ENCODE measurements around the gene ASPDH.
"Not testable (repeated sequence)": the region's sequence is repeated elsewhere in the genome, so short reads cannot be mapped to it uniquely, and the experiment has no call there.

Gene ASPDH

DNA sequence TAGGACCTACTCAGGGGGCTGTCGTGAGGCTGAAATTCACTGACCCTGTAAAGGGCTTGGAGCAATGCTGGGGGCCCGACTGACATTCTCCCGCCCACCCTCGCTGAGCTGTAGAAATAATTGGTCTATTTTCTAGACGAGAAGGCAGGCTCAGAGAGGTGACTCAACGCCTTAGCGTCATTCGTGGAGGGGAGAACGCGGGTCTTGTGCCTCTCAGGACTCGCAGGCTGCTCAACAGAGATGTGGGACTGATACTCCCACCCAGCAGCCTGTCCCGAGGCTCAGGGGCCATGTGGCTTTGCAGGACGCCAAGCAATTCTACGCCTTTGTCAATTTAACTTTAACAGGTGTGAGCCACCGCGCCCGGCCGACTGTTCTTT, 23.6 kb upstream of the ASPDH start:
- H3K4me3 ChIP-seq (ENCODE audit: low read length) = no peak overlapping the region
- H3K9ac ChIP-seq (ENCODE audit: low read length) = no peak overlapping the region
- no peaks in the 10 kb centered on the region for H3K4me1 ChIP-seq (ENCODE audit: control insufficient read depth, insufficient read depth, low read length)
- H3K36me3 ChIP-seq (ENCODE audit: control insufficient read depth, insufficient read depth, low read length) = no peaks in the 10 kb centered on the region
- H3K27ac ChIP-seq (ENCODE audit: low read depth, low read length) = no peak overlapping the region
- no peaks in the 10 kb centered on the region for H3K27me3 ChIP-seq (ENCODE audit: control insufficient read depth, insufficient read depth, low read length)

DNA sequence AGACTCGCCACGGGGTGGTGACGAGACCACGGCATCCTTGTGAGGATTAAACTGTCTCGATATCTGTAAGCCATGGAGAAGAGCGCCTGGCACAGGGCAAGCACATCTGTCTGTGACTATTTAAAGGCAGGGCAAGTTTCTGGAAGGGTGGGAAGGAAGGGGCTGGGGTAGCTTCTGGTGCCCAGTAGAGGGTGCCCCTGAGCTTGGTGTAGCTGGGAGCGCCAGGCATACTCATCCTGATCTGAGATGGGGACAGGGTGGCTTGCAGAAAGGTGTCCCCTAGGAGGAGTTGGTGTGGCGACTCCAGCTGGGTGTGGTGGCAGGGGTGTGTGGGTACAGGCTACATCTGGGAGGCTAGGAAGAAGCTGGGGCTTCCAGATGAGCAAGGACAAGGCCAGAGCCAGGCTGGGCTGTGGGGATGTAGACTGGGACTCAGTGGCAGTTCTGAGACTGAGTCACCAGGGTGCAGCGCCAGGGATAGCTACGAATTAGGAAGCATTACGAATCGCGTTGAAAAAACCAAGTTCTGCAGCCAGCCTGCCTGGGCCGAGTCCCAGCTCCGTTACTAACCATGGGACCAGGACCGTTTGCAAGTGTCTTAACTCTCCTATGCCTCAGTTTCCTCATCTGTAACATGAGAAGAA, 23.1 kb upstream of the ASPDH start:
- Histone ChIP-seq H3K27me3 (ENCODE audit: control insufficient read depth, insufficient read depth, low read length) (no peaks in the 10 kb centered on the region), H3K36me3 (ENCODE audit: control insufficient read depth, insufficient read depth, low read length) (no peaks in the 10 kb centered on the region), H3K4me1 (ENCODE audit: control insufficient read depth, insufficient read depth, low read length) (no peaks in the 10 kb centered on the region), H3K4me3 (ENCODE audit: low read length) (no peak overlapping the region), H3K27ac (ENCODE audit: low read depth, low read length) (no peak overlapping the region), H3K9ac (ENCODE audit: low read length) (no peak overlapping the region)

DNA sequence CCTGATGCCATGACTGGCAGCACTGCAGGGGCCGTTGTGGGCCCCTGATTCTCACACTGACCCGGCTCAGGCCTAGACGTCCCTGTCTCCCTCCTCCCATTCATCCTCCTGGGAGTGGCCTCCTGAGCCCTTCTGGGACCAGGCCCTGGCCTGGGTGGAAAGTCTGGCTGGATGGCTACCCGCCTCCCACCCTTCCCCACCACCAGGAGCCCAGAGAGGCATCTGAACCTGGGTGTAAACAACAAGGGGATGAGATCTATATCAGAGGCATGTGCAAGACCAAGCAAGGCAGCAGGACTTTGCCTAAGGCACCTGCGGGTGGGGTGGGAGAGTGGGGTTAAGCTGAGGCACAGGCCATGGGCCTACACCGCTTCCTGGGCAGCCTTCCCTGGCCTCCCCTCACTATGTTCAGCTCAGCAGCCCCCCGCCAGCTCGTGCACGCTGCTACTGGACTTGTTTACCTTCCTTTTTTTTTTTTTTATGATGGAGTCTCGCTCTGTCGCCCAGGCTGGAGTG, 22.0 kb upstream of the ASPDH start:
- no peaks in the 10 kb centered on the region for H3K36me3 ChIP-seq (ENCODE audit: control insufficient read depth, insufficient read depth, low read length)
- H3K27ac ChIP-seq (ENCODE audit: low read depth, low read length) = no peak overlapping the region
- H3K27me3 ChIP-seq (ENCODE audit: control insufficient read depth, insufficient read depth, low read length) = no peaks in the 10 kb centered on the region
- H3K4me3 ChIP-seq (ENCODE audit: low read length) = no peak overlapping the region
- no peak overlapping the region for H3K9ac ChIP-seq (ENCODE audit: low read length)
- no peaks in the 10 kb centered on the region for H3K4me1 ChIP-seq (ENCODE audit: control insufficient read depth, insufficient read depth, low read length)

DNA sequence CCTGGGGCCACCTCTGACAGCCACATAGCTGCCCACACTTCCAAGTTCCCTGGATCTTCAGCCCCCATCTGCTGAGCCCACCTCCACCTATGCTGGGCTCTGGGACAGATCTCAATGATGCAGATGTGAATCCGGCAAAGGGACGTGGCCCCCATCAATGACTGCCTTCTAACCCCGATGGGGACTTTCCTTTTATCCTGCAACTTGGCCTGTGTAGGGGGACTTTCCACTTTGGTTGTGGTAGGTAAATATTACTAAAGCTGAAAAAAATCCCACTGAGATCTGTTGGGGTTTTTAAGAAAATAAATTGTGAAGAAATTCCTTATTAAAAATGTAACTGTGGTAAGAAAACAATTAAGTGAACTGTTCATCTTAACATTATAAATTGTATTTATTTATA, 20.8 kb upstream of the ASPDH start:
- no peaks in the 10 kb centered on the region for H3K27me3 ChIP-seq (ENCODE audit: control insufficient read depth, insufficient read depth, low read length)
- H3K4me1 ChIP-seq (ENCODE audit: control insufficient read depth, insufficient read depth, low read length) = no peaks in the 10 kb centered on the region
- no peak overlapping the region for H3K9ac ChIP-seq (ENCODE audit: low read length)
- no peaks in the 10 kb centered on the region for H3K36me3 ChIP-seq (ENCODE audit: control insufficient read depth, insufficient read depth, low read length)
- H3K27ac ChIP-seq (ENCODE audit: low read depth, low read length) = no peak overlapping the region
- no peak overlapping the region for H3K4me3 ChIP-seq (ENCODE audit: low read length)

DNA sequence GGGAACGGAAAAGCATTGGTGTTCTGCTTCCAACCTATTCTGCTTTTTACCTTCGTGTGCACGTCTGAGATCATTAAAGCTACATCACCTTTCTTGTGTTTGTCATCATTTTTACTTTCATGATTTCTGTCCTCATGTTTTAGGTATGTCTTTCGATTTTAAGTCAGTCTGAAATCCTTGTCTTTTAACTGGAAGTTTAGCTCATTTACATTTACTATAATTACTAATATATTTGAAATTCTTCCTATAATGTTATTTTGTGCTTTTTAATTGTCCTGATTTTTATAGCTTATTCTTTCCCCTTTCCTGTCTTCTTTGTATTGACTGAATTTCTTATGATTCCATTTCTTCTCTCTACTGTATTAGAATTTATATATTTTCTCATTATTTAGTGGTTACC, 19.2 kb upstream of the ASPDH start:
- Histone ChIP-seq H3K4me1 (ENCODE audit: control insufficient read depth, insufficient read depth, low read length) (no peaks in the 10 kb centered on the region), H3K4me3 (ENCODE audit: low read length) (no peak overlapping the region), H3K36me3 (ENCODE audit: control insufficient read depth, insufficient read depth, low read length) (no peaks in the 10 kb centered on the region), H3K9ac (ENCODE audit: low read length) (no peak overlapping the region), H3K27me3 (ENCODE audit: control insufficient read depth, insufficient read depth, low read length) (no peaks in the 10 kb centered on the region), H3K27ac (ENCODE audit: low read depth, low read length) (no peak overlapping the region)

DNA sequence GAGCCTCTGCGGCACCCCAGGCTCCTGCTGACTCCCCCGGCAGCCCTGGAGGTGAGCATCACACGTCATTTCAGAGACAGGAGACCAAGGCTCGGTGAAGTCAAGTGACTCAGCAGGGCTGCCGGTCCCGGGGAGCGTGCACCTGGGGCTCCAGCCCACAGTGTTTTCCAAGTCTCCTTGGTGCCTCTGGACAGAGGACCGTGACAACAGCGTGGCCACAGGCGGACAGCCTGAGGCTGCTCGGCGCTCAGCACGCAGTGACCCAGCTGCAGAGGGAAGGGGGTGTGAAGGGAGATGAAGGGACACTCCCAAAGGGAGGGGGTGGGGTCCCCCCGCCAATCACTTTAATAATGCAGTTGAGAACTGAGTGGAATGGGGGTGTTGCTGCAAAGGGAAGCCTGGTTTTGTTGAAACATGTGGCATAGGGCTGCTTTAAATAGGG, 17.5 kb upstream of the ASPDH start:
- no peaks in the 10 kb centered on the region for H3K27me3 ChIP-seq (ENCODE audit: control insufficient read depth, insufficient read depth, low read length)
- no peak overlapping the region for H3K4me3 ChIP-seq (ENCODE audit: low read length)
- no peaks in the 10 kb centered on the region for H3K36me3 ChIP-seq (ENCODE audit: control insufficient read depth, insufficient read depth, low read length)
- no peak overlapping the region for H3K27ac ChIP-seq (ENCODE audit: low read depth, low read length)
- H3K9ac ChIP-seq (ENCODE audit: low read length) = no peak overlapping the region
- no peaks in the 10 kb centered on the region for H3K4me1 ChIP-seq (ENCODE audit: control insufficient read depth, insufficient read depth, low read length)

DNA sequence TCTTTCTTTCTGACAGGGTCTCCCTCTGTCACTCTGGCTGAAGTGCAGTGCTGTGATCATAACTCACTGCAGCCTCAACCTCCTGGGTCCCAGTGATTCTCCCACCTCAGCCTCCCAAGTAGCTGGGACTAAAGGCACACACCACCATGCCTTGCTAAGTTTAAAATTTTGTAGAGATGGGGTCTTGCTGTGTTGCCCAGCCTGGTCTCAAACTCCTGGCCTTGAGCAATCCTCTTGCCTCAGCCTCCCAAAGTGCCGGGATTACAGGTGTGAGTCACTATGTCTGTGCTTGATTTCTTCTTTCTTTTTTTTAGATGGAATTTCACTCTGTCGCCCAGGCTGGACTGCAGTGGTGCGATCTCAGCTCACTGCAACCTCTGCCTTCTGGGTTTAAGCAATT, 14.3 kb upstream of the ASPDH start:
- H3K4me3 ChIP-seq (ENCODE audit: low read length); H3K36me3 ChIP-seq (ENCODE audit: control insufficient read depth, insufficient read depth, low read length); H3K9ac ChIP-seq (ENCODE audit: low read length); H3K27ac ChIP-seq (ENCODE audit: low read depth, low read length); H3K27me3 ChIP-seq (ENCODE audit: control insufficient read depth, insufficient read depth, low read length); H3K4me1 ChIP-seq (ENCODE audit: control insufficient read depth, insufficient read depth, low read length): not testable (repeated sequence)

DNA sequence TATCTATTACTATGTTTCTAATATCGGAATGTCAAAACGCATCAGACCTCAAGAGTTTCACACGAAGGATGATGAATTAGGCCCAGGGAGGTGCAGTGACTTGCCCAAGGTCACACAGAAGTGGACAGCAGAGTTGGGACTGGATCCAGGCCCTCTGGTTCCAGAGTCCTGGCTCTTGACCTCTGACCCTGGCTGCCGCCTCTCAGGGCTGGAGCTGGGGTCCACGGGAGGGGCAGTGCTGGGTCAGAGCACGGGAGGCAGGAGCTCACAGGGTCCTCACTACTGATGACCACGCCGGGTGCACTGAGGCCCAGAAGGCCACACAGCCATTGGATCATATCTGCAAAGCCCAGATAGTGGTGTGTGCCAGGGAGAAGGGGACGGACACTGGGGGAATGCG, 9.2 kb upstream of the ASPDH start:
- Histone ChIP-seq H3K4me3 (ENCODE audit: low read length) (no peak overlapping the region), H3K36me3 (ENCODE audit: control insufficient read depth, insufficient read depth, low read length) (no peaks in the 10 kb centered on the region), H3K9ac (ENCODE audit: low read length) (no peak overlapping the region), H3K4me1 (ENCODE audit: control insufficient read depth, insufficient read depth, low read length) (no peaks in the 10 kb centered on the region), H3K27ac (ENCODE audit: low read depth, low read length) (no peak overlapping the region), H3K27me3 (ENCODE audit: control insufficient read depth, insufficient read depth, low read length) (peaks cover 3% of the 10 kb centered on the region)

DNA sequence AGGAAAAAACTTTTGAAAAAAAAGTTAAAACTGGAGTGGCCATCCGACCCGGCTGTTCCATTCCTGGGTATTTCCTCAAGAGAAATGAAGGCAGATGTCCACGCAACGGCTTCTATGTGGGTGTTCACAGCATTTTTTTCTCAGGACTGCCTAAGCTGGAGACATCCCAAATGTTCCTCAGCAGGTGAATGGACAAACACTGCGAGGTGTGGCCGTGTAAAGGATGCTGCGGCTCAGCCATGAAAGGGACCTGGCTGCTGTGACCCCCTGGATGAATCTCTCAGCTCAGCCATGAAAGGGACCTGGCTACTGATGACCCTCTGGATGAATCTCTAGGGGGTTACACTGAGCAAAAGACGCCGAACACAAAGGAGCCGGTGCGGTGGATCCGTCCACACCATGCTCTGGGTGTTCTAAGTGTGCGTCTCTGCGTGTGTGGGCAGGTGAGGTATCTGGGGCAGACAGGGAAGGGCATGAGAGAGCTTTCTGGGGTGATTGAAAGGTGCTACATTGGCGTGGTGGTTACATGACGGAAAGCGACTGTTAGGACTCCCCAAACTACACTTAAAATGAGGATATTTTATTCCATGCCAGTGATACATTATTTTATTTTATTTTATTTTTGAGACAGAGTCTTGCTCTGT, 7.2 kb upstream of the ASPDH start:
- no peaks in the 10 kb centered on the region for H3K4me1 ChIP-seq (ENCODE audit: control insufficient read depth, insufficient read depth, low read length)
- H3K9ac ChIP-seq (ENCODE audit: low read length) = no peak overlapping the region
- peaks cover 1% of the 10 kb centered on the region for H3K27me3 ChIP-seq (ENCODE audit: control insufficient read depth, insufficient read depth, low read length)
- H3K4me3 ChIP-seq (ENCODE audit: low read length) = no peak overlapping the region
- H3K36me3 ChIP-seq (ENCODE audit: control insufficient read depth, insufficient read depth, low read length) = no peaks in the 10 kb centered on the region
- no peak overlapping the region for H3K27ac ChIP-seq (ENCODE audit: low read depth, low read length)

DNA sequence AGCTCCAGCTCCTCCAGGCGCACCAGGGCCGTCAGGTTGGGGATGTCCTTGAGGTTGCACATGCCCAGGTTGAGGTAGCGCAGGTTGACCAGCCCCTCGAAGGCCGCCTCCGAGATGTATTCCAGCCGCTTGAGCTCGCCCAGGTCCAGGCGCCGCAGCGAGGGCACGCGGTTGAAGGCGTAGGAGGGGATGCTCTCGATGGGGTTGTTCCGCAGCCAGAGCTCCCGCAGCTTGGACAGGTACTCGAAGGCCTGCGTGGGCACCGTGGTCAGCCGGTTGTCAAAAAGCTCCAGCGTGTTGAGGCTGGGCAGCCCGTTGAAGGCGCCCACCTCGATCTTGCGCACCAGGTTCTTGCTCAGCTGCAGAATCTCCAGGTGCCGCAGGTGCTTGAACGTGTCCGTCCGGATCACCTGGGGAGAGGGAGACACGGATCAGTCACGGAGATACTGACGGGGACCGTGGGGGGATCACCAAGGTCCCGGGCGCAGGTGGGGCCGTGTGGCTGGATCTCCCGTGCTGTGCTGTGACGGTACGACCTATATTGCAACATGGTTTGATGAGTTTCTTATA, 5.4 kb upstream of the ASPDH start:
- H3K27ac ChIP-seq (ENCODE audit: low read depth, low read length) = no peak overlapping the region
- H3K4me3 ChIP-seq (ENCODE audit: low read length) = no peak overlapping the region
- no peaks in the 10 kb centered on the region for H3K36me3 ChIP-seq (ENCODE audit: control insufficient read depth, insufficient read depth, low read length)
- H3K27me3 ChIP-seq (ENCODE audit: control insufficient read depth, insufficient read depth, low read length) = peaks cover 7% of the 10 kb centered on the region
- H3K9ac ChIP-seq (ENCODE audit: low read length) = no peak overlapping the region
- H3K4me1 ChIP-seq (ENCODE audit: control insufficient read depth, insufficient read depth, low read length) = no peaks in the 10 kb centered on the region

DNA sequence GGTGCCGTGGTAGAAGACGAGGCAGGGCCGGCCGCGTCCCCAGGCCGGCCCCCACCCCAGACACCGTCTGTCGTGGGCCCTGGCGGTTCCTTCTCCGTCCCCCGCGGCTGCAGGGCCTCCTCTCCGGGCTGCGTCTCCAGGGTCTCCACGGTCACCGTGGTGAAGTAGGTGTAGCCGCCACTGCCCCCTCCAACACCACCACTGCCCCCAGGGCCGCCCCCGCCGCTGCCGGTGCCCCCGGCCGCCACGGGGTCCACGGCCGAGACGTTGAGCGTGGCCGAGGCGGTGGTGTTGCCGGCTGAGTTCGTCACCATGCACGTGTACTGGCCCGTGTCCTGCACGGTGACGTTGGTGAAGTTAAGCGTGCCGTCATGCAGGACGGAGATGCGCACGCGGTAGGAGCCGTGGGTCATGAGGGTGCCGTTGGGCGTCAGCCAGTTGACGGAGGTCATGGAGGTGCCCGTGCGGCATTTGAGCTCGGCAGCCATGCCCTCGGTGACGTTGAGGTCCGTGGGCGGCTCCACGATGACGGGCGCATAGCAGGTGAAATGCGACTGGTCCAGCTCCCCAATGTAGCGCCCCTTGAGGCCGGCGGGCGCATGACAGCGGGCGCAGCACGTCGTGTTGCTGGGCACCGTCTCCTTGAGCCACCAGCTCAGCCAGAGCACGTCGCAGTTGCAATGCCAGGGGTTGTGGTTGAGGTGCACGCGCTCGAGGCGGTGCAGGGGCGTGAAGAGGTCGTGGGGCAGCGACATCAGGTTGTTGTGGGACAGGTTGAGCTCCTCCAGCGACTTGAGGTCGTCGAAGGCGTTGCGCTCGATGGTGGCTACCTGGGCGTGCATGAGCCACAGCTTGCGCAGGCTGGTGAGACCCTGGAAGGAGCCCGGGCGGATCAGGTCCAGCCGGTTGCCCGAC, 4.6 kb upstream of the ASPDH start:
- Histone ChIP-seq H3K4me3 (ENCODE audit: low read length) (no peak overlapping the region), H3K27me3 (ENCODE audit: control insufficient read depth, insufficient read depth, low read length) (peaks cover 7% of the 10 kb centered on the region), H3K4me1 (ENCODE audit: control insufficient read depth, insufficient read depth, low read length) (no peaks in the 10 kb centered on the region), H3K36me3 (ENCODE audit: control insufficient read depth, insufficient read depth, low read length) (no peaks in the 10 kb centered on the region), H3K27ac (ENCODE audit: low read depth, low read length) (no peak overlapping the region), H3K9ac (ENCODE audit: low read length) (no peak overlapping the region)

DNA sequence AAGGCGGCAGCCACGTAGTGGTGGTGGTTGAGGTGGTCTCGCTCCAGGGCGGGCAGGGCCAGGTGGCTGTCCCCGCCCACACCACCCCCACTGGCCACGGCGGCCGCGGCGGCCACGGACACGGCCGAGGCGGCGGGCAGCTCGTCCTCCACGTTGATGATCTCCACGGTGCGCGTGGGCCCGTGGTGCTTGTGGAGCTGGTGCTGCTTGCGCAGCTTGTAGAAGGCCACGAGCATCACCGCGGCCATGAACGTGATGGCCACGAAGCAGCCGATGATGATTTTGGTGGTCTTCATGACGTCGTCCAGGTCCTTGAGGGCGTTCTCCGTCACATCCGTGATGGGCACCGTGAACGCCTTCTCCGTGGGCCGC, 4.0 kb upstream of the ASPDH start:
- no peak overlapping the region for H3K4me3 ChIP-seq (ENCODE audit: low read length)
- no peaks in the 10 kb centered on the region for H3K4me1 ChIP-seq (ENCODE audit: control insufficient read depth, insufficient read depth, low read length)
- H3K9ac ChIP-seq (ENCODE audit: low read length) = no peak overlapping the region
- H3K36me3 ChIP-seq (ENCODE audit: control insufficient read depth, insufficient read depth, low read length) = no peaks in the 10 kb centered on the region
- peaks cover 7% of the 10 kb centered on the region for H3K27me3 ChIP-seq (ENCODE audit: control insufficient read depth, insufficient read depth, low read length)
- no peak overlapping the region for H3K27ac ChIP-seq (ENCODE audit: low read depth, low read length)

Data from rectal smooth muscle tissue (tissue), 1 donor.